Measurements from ENCODE around the gene IKZF3. TPM values are rescaled to one million over a fixed set of nuclear protein-coding genes. Genes with fewer than 3 reads are reported as not detected.
"Not testable (repeated sequence)": the region's sequence is repeated elsewhere in the genome, so short reads cannot be mapped to it uniquely, and the experiment has no call there.

The IKZF3 gene
- total RNA-seq, 2 experiments from 2014 or later = 33.1 to 39.8 TPM

DNA sequence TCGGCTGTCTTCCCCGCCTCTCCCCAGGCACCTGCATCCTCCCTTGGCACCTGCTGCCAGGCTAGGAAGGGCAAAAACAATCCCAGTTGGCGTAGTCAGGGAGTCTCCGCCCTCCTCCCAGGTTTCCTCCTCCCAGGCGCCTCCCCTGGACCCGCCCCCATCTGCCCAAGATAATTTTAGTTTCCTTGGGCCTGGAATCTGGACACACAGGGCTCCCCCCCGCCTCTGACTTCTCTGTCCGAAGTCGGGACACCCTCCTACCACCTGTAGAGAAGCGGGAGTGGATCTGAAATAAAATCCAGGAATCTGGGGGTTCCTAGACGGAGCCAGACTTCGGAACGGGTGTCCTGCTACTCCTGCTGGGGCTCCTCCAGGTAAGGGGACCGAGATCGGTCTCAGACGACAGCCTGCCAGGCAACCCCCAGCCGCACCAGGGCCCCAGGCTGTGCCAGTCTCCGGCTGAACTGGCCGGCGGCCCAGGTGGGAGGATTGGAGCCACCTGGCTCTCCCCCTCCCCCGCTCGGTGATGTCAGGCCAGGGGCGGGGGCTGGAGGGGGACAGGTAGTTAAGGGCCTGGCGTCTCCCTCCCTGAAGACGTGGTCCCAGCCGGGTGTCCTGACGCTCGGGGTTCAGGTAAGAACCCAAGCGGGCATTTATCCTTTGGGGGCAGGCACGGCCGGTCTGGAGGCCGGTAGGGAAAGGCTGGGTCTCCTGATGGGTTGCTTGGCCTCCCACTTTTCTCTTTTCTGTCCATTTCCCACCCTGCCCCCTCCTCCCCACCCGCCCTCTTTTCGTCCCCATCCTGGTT, 126.1 kb downstream of the IKZF3 start, which contains the start of gene GRB7:
Gene GRB7, plus strand, starts transcription at position 179 of the 808 bp plus-strand sequence. CDS start 4,364 bp downstream, outside the sequence.
- DNase-seq = no peak
- Mint-ChIP-seq H3K9me3 (no peaks in the 10 kb centered on the region), H3K27me3 (peaks cover 6% of the 10 kb centered on the region), H3K36me3 (ENCODE audit: low read depth) (peaks cover 3% of the 10 kb centered on the region), H3K27ac (peak within 1 kb of the TSS; percentile 68), H3K4me3 (peak within 1 kb of the TSS; percentile 60), H3K4me1 (peaks cover 38% of the 10 kb centered on the region)
- POLR2A ChIA-PET = no interaction called here
- CTCF ChIA-PET = interaction anchor here (2.1 kb wide), 1 partner anchor 8 kb away, joined by 9 read pairs; the partner anchor contains the start of gene MIEN1

DNA sequence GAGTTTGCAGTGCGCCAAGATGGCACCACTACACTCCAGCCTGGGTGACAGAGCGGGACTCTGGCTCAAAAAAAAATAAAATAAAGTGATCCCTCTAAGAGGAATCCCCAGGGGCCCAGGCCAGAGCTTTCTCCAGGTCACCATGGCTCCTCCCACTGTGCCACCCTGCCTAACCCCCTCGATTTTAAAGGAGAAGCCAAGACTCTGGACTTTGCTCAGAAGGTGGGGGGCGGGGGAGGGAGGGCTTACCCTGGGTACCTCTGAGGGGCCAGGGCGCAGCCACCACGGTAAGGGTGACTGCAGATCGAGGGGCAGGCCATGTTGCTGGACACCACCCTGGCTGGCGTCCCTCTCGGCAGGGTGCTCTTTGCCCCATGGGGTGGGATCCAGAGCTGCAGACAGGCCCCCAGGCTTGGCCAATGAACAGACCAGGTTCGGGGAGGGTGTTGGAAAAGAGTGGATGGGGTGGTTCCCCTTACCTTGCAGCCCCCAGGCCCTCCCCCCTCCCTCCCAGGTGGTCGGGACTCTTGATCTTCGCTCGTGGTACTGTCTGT, 126.8 kb downstream of the IKZF3 start:
- H3K9me3 Mint-ChIP-seq = no peaks in the 10 kb centered on the region
- ChIA-PET POLR2A (no interaction called here), CTCF (interaction anchor here (1.7 kb wide), 1 partner anchor 116 kb away, joined by 5 read pairs; no protein-coding TSS in a partner anchor)
- H3K4me1 Mint-ChIP-seq = peaks cover 38% of the 10 kb centered on the region
- H3K4me3 Mint-ChIP-seq = no peak overlapping the region
- DNase-seq = no peak
- peaks cover 6% of the 10 kb centered on the region for H3K27me3 Mint-ChIP-seq
- no peak overlapping the region for H3K27ac Mint-ChIP-seq
- peaks cover 3% of the 10 kb centered on the region for H3K36me3 Mint-ChIP-seq (ENCODE audit: low read depth)

DNA sequence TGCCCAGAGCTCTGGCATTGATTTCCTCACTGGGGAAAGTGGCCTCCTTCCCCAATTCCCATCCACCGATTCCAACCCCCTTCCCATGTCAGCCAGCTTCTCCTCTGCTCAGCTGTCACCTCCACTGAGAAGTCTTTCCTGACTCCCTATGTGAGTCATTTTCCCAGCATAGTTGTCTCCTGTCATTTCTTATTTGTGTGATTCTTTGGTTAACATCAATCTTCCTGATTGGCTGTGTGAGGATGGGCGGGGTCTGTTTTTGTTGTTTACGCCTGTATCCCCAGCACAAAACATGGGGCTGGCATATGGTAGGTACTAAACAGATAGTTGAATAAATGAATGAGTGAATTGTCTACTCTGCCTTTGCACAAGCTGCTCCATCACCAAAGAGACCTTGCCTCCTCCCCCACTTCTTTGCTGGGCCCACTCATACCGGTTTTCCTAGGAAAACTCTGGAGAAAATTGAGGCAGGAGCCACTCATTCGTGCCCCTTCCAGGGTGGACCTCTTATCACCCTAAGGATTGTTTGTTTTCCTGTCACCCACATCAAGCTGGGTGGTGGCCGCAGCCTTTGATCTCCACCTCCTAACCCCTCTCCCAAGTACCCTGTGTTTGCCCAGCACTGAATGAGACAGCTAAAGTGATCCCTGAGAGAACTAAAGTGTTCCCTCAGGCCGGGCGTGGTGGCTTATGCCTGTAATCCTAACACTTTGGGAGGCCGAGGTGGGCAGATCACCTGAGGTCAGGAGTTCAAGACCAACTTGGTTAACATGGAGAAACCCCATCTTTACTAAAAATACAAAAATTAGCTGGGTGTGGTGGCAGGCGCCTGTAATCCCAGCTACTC, 127.6 kb downstream of the IKZF3 start:
- H3K4me3 Mint-ChIP-seq = no peak overlapping the region
- H3K36me3 Mint-ChIP-seq (ENCODE audit: low read depth) = peaks cover 3% of the 10 kb centered on the region
- H3K27ac Mint-ChIP-seq = peak overlapping the region; percentile 41
- peaks cover 6% of the 10 kb centered on the region for H3K27me3 Mint-ChIP-seq
- H3K4me1 Mint-ChIP-seq = peaks cover 38% of the 10 kb centered on the region
- CTCF ChIA-PET = interaction anchor here (0.6 to 1.7 kb wide), 2 partner anchors 115 to 182 kb away, joined by 3 to 5 read pairs; no protein-coding TSS in a partner anchor
- no peak for DNase-seq
- POLR2A ChIA-PET = no interaction called here
- no peaks in the 10 kb centered on the region for H3K9me3 Mint-ChIP-seq

DNA sequence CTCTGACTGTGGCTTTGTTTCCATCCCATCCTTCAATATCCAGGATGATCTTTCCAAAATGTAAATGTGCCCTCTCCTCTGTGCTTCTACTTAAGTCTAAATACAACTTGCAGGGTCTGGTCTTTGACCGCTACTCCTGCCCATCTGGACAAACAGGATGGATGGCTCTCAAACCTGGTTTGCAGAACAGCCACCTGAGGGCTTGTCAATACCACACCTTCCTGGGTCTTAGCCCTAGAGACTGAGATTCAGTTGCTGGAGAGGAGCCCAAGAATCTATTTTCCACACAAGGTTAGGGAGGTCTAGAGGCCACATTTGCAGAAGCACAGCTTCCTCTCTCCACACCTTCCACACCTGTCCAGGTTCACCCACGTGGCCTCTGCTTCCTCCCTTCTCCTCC, 128.2 kb downstream of the IKZF3 start:
- POLR2A ChIA-PET = no interaction called here
- H3K4me3 Mint-ChIP-seq = no peak overlapping the region

DNA sequence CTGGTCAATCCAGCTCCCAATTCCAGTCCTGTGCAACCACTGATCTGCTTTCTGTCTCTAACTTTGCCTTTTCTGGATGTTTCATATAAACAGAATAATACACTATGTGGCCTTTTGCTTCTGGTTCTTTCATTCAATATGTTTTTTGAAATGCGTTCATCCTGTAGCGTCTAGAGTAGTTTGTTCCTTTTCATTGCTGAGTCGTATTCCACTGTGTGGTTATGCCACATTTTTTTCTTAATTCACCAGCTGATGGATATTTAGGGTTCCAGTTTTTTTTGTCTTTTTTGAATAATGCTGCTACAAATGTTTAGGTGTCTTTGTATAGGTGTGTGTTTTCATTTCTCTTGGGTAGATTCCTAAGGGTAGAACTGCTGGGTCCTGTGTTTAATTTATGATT, 131.5 kb downstream of the IKZF3 start:
- Mint-ChIP-seq H3K27me3 (peaks cover 3% of the 10 kb centered on the region), H3K9me3 (no peaks in the 10 kb centered on the region), H3K27ac (no peak overlapping the region), H3K4me1 (peaks cover 27% of the 10 kb centered on the region), H3K36me3 (ENCODE audit: low read depth) (peaks cover 12% of the 10 kb centered on the region), H3K4me3 (no peak overlapping the region)
- POLR2A ChIA-PET = no interaction called here
- CTCF ChIA-PET = interaction anchor here (0.8 to 1.4 kb wide), 3 partner anchors 78 to 131 kb away, joined by 3 to 4 read pairs (median 3); partner anchors contain the start of gene IKZF3
- no peak for DNase-seq

More for the DNA sequence above, 128.2 kb downstream of the IKZF3 start:
- CTCF ChIA-PET = interaction anchor here (1.7 kb wide), 1 partner anchor 114 kb away, joined by 5 read pairs; no protein-coding TSS in a partner anchor
- H3K27ac Mint-ChIP-seq = no peak overlapping the region
- DNase-seq = no peak
- H3K36me3 Mint-ChIP-seq (ENCODE audit: low read depth) = peaks cover 3% of the 10 kb centered on the region
- H3K27me3 Mint-ChIP-seq = peaks cover 6% of the 10 kb centered on the region
- H3K9me3 Mint-ChIP-seq = no peaks in the 10 kb centered on the region
- peaks cover 37% of the 10 kb centered on the region for H3K4me1 Mint-ChIP-seq

DNA sequence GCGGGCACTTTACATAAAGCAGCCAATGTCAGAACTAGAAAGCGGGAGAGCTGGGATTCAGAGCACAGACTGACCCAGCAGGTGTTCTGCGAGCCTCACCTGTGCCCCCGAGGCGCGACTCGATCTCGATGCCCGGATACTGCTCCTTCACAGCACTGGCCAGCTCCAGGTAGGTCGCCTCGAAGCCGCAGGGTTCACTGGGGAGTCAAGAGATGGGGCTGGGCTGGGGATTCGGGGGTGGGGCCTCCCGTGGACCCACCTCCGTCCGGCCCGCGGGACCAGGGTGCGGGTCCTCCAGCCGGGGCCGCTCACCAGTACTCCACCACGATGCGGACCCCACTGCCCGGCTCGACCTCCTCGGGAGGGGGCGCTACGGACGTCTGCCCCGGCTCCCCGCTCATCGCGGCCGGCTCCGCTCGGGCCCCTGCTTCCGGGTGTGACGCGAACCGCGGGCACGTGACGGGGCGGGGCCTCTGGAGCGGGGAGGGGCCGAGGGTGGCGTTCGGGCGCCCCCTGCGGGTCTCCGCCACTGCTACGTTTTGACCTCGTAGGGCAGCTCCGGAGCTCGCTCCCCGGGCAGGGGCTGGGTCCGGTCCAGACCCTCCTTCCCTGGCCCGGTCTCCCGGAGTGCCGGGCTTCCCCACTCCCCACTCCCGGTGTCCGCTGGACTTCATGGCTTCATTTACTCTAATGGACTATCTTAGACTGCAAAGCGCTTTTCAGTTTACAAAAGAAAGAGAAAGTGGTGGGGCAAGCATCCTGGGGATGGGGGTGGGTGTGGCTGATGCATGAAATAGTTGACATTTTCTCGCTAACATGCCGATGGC, 133.8 kb downstream of the IKZF3 start, which contains the start of gene MIEN1:
Gene MIEN1, minus strand, starts transcription at position 438 of the 827 bp plus-strand sequence. Its CDS starts 37 bp downstream, at position 401.
- H3K36me3 Mint-ChIP-seq (ENCODE audit: low read depth) = peaks cover 23% of the 10 kb centered on the region
- POLR2A ChIA-PET = interaction anchor here (1.4 kb wide), 1 partner anchor 42 kb away, joined by 3 read pairs; the partner anchor contains the start of gene PGAP3
- peak within 1 kb of the TSS; percentile 91 for H3K4me3 Mint-ChIP-seq
- H3K4me1 Mint-ChIP-seq = peaks cover 22% of the 10 kb centered on the region
- H3K27ac Mint-ChIP-seq = peak within 1 kb of the TSS; percentile 95
- peak; percentile 93 for DNase-seq
- H3K9me3 Mint-ChIP-seq = no peaks in the 10 kb centered on the region
- H3K27me3 Mint-ChIP-seq = no peaks in the 10 kb centered on the region
- CTCF ChIA-PET = interaction anchor here (0.6 to 3.9 kb wide), 42 partner anchors 9 to 369 kb away, joined by 3 to 24 read pairs (median 4); partner anchors contain the start of genes ERBB2, PGAP3 and PSMD3

DNA sequence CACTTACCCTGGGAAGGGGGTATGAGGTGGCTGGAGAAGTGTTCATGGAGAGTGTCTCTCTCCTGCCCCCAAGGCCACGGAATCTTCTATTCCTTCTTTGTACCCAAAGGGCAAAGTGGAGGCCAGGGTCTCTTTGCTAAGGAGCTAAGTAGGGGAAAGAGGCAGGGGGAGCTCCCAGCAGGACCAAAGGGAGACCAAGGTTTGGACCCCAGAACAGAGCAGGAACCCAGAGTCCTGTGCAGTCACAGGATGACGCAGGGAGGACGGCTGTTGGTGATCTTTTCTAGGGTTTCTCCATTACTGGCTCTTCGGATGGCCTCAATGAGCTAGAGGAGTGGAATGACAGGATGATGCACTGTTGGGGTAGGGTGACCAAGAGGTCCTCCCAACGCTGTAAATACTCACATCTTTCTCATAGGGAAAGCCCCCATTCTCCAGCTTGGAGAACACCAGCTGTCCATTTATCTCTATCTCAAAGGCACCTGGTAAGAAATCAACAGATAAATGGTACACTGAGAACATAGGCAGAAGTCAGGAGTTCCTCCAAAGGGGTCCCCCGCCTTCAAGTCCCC, 134.7 kb downstream of the IKZF3 start:
- Mint-ChIP-seq H3K27me3 (no peaks in the 10 kb centered on the region), H3K9me3 (no peaks in the 10 kb centered on the region), H3K36me3 (ENCODE audit: low read depth) (peaks cover 23% of the 10 kb centered on the region), H3K27ac (peak overlapping the region; percentile 95), H3K4me1 (peaks cover 22% of the 10 kb centered on the region), H3K4me3 (peak overlapping the region; percentile 91)
- no peak for DNase-seq
- CTCF ChIA-PET = interaction anchor here (0.6 to 3.9 kb wide), 35 partner anchors 9 to 251 kb away, joined by 3 to 24 read pairs (median 4); partner anchors contain the start of genes ERBB2, PGAP3 and PSMD3
- POLR2A ChIA-PET = interaction anchor here (1.4 kb wide), 1 partner anchor 42 kb away, joined by 3 read pairs; the partner anchor contains the start of gene PGAP3

DNA sequence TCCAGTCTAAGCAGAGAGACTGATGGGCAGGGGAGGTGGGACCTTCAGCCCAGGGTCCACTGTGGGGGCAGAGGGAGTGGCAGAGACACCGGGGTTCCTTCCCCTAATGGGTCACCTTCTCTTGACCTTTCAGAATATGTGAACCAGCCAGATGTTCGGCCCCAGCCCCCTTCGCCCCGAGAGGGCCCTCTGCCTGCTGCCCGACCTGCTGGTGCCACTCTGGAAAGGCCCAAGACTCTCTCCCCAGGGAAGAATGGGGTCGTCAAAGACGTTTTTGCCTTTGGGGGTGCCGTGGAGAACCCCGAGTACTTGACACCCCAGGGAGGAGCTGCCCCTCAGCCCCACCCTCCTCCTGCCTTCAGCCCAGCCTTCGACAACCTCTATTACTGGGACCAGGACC, 136.6 kb downstream of the IKZF3 start:
- no peaks in the 10 kb centered on the region for H3K9me3 Mint-ChIP-seq

DNA sequence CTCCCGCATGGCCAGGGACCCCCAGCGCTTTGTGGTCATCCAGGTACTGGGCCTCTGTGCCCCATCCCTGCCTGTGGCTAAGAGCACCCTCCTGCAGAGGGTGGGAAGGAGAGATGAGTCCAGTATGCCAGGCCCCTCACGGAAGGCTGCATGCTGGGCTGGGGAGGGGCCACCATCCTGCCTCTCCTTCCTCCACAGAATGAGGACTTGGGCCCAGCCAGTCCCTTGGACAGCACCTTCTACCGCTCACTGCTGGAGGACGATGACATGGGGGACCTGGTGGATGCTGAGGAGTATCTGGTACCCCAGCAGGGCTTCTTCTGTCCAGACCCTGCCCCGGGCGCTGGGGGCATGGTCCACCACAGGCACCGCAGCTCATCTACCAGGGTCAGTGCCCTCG, 137.5 kb downstream of the IKZF3 start:
- Mint-ChIP-seq H3K27me3 (no peaks in the 10 kb centered on the region), H3K4me1 (peaks cover 22% of the 10 kb centered on the region), H3K9me3 (no peaks in the 10 kb centered on the region), H3K36me3 (ENCODE audit: low read depth) (peaks cover 23% of the 10 kb centered on the region), H3K27ac (no peak overlapping the region), H3K4me3 (no peak overlapping the region)
- no peak for DNase-seq
- POLR2A ChIA-PET = no interaction called here
- CTCF ChIA-PET = no interaction called here

More for the DNA sequence above, 136.6 kb downstream of the IKZF3 start:
- ChIA-PET CTCF (interaction anchor here (1.0 to 3.3 kb wide), 2 partner anchors 48 to 61 kb away, joined by 3 to 17 read pairs; no protein-coding TSS in a partner anchor), POLR2A (no interaction called here)
- Mint-ChIP-seq H3K4me3 (no peak overlapping the region), H3K27me3 (no peaks in the 10 kb centered on the region), H3K4me1 (peaks cover 22% of the 10 kb centered on the region), H3K27ac (no peak overlapping the region), H3K36me3 (ENCODE audit: low read depth) (peaks cover 23% of the 10 kb centered on the region)
- no peak for DNase-seq

DNA sequence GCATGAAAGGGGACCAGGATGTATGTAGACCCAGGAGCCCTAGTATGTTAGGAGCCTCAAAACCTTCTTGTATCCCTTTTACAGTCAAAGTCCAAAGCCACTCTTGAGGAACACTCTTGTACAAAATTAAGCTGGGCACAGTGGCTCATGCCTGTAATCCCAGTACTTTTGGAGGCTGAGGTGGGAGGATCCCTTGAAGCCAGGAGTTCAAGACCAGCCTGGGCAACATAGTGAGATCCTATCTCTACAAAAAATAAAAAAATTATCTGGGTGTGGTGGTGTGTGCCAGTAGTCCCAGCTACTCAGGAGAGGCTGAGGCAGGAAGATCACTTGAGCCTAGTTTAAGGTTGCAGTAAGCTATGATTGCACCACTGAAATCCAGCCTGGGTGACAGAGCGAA, 138.2 kb downstream of the IKZF3 start:
- CTCF ChIA-PET = interaction anchor here (1.3 kb wide), 1 partner anchor 32 kb away, joined by 3 read pairs; no protein-coding TSS in a partner anchor
- DNase-seq, H3K27me3 Mint-ChIP-seq, H3K4me3 Mint-ChIP-seq, H3K9me3 Mint-ChIP-seq, POLR2A ChIA-PET, H3K27ac Mint-ChIP-seq: not testable (repeated sequence)
- H3K36me3 Mint-ChIP-seq (ENCODE audit: low read depth) = peaks cover 23% of the 10 kb centered on the region
- peaks cover 18% of the 10 kb centered on the region for H3K4me1 Mint-ChIP-seq

DNA sequence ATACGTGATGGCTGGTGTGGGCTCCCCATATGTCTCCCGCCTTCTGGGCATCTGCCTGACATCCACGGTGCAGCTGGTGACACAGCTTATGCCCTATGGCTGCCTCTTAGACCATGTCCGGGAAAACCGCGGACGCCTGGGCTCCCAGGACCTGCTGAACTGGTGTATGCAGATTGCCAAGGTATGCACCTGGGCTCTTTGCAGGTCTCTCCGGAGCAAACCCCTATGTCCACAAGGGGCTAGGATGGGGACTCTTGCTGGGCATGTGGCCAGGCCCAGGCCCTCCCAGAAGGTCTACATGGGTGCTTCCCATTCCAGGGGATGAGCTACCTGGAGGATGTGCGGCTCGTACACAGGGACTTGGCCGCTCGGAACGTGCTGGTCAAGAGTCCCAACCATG, 139.4 kb downstream of the IKZF3 start:
- Mint-ChIP-seq H3K36me3 (ENCODE audit: low read depth) (peaks cover 20% of the 10 kb centered on the region), H3K4me1 (peaks cover 15% of the 10 kb centered on the region), H3K27ac (no peak overlapping the region), H3K27me3 (no peaks in the 10 kb centered on the region), H3K4me3 (no peak overlapping the region), H3K9me3 (no peaks in the 10 kb centered on the region)
- no peak for DNase-seq
- ChIA-PET CTCF (no interaction called here), POLR2A (no interaction called here)
